GM12873 (cell line): ENCODE measurements around the gene CA10.

Source experiments
- TF ChIP-seq, protein P1 (sequence below): IDR thresholded peaks from 2 replicates; pipeline ENCODE4 v1.5.1; 2012; ENCODE audit warnings: low read depth, mild to moderate bottlenecking, moderate library complexity, low read length, control low read depth; ENCODE audit not compliant: insufficient read depth; ENCODE audit errors: missing control alignments

Gene CA10

DNA sequence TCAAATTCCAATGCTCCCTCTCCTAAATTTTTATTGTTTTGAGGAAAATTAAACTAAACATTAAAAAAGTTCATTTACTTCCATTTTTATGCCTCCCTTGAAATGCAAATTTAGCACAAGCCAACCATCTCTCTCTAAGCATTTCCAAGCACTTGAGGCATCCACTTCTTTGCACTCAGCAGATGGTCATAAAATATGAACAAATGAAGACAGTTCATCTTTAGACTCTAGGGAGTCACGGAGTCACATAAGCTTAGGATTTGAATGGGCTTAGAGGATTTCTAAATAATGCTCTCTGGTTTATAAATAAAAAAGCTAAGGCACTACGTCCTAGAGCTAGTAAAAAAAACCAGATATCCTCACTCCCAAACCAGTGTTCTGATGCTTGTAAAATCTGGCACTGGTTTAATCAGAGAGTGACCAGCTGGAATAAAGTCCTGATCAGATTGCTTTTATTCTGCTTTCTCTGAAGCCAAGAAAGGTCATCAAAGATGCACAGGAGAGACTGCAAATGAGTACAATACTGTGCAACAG lies 204.2 kb downstream of the CA10 start:
- TF ChIP-seq, protein P1, sequence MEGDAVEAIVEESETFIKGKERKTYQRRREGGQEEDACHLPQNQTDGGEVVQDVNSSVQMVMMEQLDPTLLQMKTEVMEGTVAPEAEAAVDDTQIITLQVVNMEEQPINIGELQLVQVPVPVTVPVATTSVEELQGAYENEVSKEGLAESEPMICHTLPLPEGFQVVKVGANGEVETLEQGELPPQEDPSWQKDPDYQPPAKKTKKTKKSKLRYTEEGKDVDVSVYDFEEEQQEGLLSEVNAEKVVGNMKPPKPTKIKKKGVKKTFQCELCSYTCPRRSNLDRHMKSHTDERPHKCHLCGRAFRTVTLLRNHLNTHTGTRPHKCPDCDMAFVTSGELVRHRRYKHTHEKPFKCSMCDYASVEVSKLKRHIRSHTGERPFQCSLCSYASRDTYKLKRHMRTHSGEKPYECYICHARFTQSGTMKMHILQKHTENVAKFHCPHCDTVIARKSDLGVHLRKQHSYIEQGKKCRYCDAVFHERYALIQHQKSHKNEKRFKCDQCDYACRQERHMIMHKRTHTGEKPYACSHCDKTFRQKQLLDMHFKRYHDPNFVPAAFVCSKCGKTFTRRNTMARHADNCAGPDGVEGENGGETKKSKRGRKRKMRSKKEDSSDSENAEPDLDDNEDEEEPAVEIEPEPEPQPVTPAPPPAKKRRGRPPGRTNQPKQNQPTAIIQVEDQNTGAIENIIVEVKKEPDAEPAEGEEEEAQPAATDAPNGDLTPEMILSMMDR = no peak

DNA sequence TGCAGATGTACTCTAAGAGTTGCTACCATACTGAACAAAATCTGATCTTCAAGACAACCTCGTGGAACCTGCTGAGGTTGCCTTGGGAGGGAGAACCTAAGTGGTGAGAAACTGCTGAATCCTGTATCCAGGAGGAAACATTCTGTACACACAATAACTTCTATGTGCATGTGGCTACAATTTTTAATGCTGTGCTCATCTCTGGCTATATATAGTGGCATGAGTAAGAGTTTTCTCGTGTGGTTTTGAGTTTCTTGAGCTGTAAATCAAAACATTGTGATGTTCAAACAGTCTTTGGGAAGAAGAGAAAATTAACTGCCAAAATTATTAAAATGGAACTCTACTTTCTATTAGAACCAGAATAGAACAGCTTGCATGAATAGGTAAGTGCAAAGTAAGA lies 206.8 kb downstream of the CA10 start:
- TF ChIP-seq, protein P1 = no peak

DNA sequence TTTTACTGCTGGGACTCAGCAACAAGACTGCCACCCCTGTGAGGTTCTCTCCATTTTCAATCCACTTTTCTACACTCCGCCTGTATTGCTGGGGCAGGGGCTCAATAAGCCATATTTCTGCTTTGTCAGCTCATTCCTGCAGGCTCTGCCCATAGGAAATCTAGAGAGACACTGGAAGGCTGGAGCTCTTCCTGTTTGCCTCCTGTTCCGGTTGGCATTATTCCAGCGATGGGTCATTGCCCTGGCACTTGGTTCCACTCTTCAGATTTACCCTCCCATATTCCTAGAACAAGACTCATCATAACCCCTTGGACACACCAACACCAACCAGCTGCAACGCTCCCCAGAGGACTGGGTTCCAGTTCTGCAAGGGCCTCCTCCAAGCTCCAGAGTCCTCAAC lies 210.4 kb downstream of the CA10 start:
- TF ChIP-seq, protein P1 = no peak

DNA sequence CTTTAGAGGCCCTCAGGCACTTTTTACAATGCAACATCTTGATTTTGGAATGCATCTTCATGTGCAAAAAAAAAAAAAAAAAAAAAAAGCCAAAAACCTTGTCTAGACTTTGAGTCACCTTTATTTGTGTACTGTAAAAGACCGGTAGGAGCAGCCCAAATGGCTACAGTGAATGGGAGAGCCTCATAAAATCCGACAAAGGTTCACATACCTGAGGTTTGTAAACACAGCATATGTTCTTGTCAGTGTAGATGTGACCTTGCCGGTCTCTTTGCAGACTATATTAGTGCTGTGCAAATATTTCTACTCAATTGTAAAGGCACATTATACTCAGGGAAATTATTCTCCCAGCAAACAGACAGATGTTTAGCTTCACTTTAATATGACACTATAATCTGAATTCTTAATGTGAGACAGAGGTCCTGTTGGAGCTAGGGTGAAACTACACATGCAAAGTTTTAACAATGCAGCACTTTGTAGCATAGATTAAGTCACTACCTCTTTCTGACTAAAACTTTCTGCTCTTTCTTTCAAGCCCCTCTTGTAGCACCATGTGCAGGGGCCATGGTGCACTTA lies 211.3 kb downstream of the CA10 start:
- TF ChIP-seq, protein P1 = no peak

DNA sequence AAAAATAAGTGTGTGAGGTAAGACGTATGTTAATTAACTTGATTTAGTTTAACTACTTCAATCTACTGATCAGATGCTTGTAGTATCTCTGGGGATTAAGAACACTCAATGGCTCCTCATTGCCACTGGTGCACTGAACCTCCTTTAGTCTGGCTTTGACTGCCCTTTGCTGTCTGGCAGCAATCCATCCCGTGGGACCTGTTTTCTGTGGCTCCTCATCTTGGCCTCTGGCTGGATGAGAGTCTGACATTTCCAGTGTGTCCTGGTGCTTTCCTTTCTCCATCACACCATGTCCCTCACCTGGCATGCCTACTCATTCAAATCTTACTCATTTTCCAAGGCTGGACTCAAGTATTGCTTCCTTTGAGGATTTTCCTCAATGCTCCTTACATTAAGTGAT lies 212.2 kb downstream of the CA10 start:
- TF ChIP-seq, protein P1 = no peak

DNA sequence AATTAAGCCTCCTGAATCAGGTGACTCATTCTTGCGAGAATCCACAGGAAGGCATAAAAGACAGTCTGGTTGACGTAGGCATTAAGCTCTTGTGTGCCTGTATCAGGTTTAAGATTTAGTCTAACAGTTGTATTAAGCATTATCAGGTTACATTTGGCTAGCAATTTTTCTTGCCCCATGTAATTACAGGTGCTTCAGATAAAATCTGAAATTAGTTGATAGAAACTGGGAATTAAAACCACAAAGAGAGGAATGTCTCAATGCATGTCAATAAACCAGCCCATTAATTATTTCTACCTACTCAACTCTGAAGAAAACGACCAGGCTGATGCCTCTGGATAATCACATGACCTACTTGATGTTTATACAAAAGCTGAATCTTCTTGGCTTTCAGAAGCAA lies 217.2 kb downstream of the CA10 start:
- TF ChIP-seq, protein P1 = no peak

DNA sequence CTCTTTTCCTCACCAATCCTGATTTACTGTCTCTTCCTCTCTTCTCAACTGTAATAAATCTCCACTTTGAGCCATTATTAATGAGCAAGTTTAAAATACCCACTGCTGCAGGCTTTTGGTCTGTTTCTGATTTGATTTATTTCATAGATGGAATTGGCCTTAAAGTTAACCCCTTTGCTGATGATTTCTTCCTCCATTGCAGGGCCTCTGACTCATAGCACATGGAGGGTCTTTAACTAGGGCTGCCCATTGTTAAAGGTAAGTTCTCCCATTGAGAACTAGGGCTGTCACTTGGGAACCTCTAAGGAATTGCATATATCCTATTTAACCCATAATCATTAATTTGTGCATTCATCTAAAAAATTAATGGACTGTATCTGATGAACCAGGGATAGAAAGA lies 221.2 kb downstream of the CA10 start:
- TF ChIP-seq, protein P1 = no peak
